Measurements from ENCODE around the gene LAP3.

DNA sequence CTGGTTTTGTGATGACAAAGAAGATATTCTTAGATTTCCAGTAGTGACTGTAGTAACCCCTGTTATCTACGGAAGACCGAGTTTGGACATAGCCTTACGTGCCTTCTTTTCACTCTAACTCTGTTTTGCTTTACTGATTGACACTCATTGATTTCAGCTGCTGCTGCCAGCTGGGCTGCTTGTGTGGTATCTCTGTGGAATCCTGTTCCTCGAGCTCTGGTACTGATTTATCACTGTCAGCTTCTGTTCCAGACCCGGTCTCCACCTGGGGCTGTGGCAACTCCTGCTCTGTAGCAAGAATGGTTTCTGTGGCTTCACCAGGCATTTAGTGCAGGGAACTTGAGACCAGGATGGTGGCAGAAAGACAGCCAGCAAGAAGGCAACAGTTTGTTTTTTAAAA, 24.6 kb upstream of the LAP3 start:
- TF ChIP-seq, protein P1, sequence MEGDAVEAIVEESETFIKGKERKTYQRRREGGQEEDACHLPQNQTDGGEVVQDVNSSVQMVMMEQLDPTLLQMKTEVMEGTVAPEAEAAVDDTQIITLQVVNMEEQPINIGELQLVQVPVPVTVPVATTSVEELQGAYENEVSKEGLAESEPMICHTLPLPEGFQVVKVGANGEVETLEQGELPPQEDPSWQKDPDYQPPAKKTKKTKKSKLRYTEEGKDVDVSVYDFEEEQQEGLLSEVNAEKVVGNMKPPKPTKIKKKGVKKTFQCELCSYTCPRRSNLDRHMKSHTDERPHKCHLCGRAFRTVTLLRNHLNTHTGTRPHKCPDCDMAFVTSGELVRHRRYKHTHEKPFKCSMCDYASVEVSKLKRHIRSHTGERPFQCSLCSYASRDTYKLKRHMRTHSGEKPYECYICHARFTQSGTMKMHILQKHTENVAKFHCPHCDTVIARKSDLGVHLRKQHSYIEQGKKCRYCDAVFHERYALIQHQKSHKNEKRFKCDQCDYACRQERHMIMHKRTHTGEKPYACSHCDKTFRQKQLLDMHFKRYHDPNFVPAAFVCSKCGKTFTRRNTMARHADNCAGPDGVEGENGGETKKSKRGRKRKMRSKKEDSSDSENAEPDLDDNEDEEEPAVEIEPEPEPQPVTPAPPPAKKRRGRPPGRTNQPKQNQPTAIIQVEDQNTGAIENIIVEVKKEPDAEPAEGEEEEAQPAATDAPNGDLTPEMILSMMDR (IDR thresholded peaks at IDR 0.05; ENCODE audit: insufficient read depth, low read length, poor library complexity, severe bottlenecking) = no peak
- TF ChIP-seq EZH2phosphoT487 (conservative IDR thresholded peaks at IDR 0.05; ENCODE audit: low read length) = no peak
